HCT116 (cell line): ENCODE measurements around the gene NSF. TPM values are rescaled to one million over a fixed set of nuclear protein-coding genes. Genes with fewer than 3 reads are reported as not detected.

ENCODE experiments used
- ATAC-seq: fragments of 200-7000 bp; cut with Tn5 transposase; 2 replicates; pipeline ENCODE4 v1.9.1; 2020; ENCODE audit warnings: mild to moderate bottlenecking, moderate library complexity
- BruUV-seq: library from RNA; stranded (reverse); fragments of 400-500 nt; replicated peaks from 2 replicates; lab custom pipeline; 2021; lab: Mats Ljungman, UMichigan
- CTCF ChIA-PET: fragments of 300-600 bp; sonication (Branson Sonifier 250); formaldehyde crosslinking; loops from one replicate; lab custom pipeline; 2021; ENCODE audit warnings: antibody characterized with exemption; lab: Charles Lee
- POLR2A ChIA-PET: fragments of 300-600, 350-600 bp; sonication (Branson Sonifier 250); formaldehyde crosslinking; loops from one replicate; lab custom pipeline; 2021; ENCODE audit warnings: antibody characterized with exemption; lab: Charles Lee
- RAD21 ChIA-PET, 2 experiments: fragments of 300-600 bp; sonication (Branson Sonifier 250); formaldehyde crosslinking; loops; one replicate each; lab custom pipeline; 2023; ENCODE audit warnings: low total read pairs in 2 of 2; ENCODE audit not compliant: uncharacterized antibody in 2 of 2, unreplicated experiment in 2 of 2, low non-redundant PET in 1 of 2; lab: Charles Lee
- DNase-seq: peaks from one replicate; pipeline ENCODE4 v3.0.0-alpha.2; 2010; ENCODE audit warnings: low read depth, low spot score
- H2AFZ ChIP-seq: fragments of 200-600 bp; shearing (Covaris generic), sonication (generic); 2 replicates; pipeline ENCODE4 v1.6.1; 2017; ENCODE audit warnings: low read depth, mixed run types, mixed read lengths, antibody characterized with exemption, low read length; ENCODE audit not compliant: poor library complexity, severe bottlenecking
- H3K27ac ChIP-seq: 2 replicates; pipeline ENCODE4 v1.5.1; 2012; ENCODE audit warnings: low read depth, low read length
- H3K27me3 ChIP-seq: fragments of 200-600 bp; sonication (generic); 2 replicates; pipeline ENCODE4 v1.6.1; 2016; ENCODE audit warnings: mixed run types, low read length, mixed read lengths; ENCODE audit not compliant: insufficient read depth
- H3K36me3 ChIP-seq, 2 experiments: fragments of 200-500 bp in 1 of 2; fragments of 200-600 bp in 1 of 2; sonication (Bioruptor generic) in 1 of 2; sonication (generic) in 1 of 2; 2 replicates each; pipeline versions ENCODE4 v1.5.1 to v1.6.1; 2014 to 2016; ENCODE audit warnings: low read length in 2 of 2, inconsistent platforms in 1 of 2, mixed read lengths in 1 of 2, mixed run types in 1 of 2; ENCODE audit not compliant: insufficient read depth in 2 of 2, control insufficient read depth in 1 of 2
- H3K4me1 ChIP-seq, 2 experiments: fragments of 200-600 bp in 1 of 2; sonication (generic) in 1 of 2; 2 replicates each; pipeline versions ENCODE4 v1.5.1 to v1.6.1; 2012 to 2017; ENCODE audit warnings: low read length in 2 of 2, inconsistent platforms in 1 of 2, mild to moderate bottlenecking in 1 of 2, mixed read lengths in 1 of 2, mixed run types in 1 of 2, moderate library complexity in 1 of 2; ENCODE audit not compliant: insufficient read depth in 2 of 2, control insufficient read depth in 1 of 2
- H3K4me2 ChIP-seq: fragments of 200-600 bp; sonication (generic); 2 replicates; pipeline ENCODE4 v1.6.1; 2017; ENCODE audit warnings: mixed run types, low read length, mixed read lengths
- H3K4me3 ChIP-seq, 2 experiments: fragments of 200-600 bp in 1 of 2; sonication (generic) in 1 of 2; replicated peaks in 1 of 2; 2 replicates each; pipeline ENCODE4 v1.5.1; 2011 to 2016; ENCODE audit warnings: low read length in 2 of 2, control low read depth in 1 of 2, low read depth in 1 of 2, mild to moderate bottlenecking in 1 of 2, mixed read lengths in 1 of 2, mixed run types in 1 of 2
- H3K79me2 ChIP-seq: fragments of 200-600 bp; sonication (generic); 2 replicates; pipeline ENCODE4 v1.6.1; 2017; ENCODE audit warnings: mild to moderate bottlenecking, mixed run types, low read length, moderate library complexity, mixed read lengths; ENCODE audit not compliant: insufficient read depth
- H3K9ac ChIP-seq: fragments of 200-600 bp; sonication (generic); 2 replicates; pipeline ENCODE4 v1.6.1; 2016; ENCODE audit warnings: low read length, mixed read lengths
- H3K9me2 ChIP-seq: fragments of 200-600 bp; sonication (generic), shearing (Covaris generic); 2 replicates; pipeline ENCODE4 v1.6.1; 2017; ENCODE audit warnings: mixed run types, mild to moderate bottlenecking, moderate library complexity; ENCODE audit not compliant: insufficient read depth
- H3K9me3 ChIP-seq, 2 experiments: fragments of 200-500 bp in 1 of 2; fragments of 200-600 bp in 1 of 2; sonication (Bioruptor generic) in 1 of 2; sonication (generic) in 1 of 2; 2 replicates each; pipeline ENCODE4 v1.6.1; 2014 to 2017; ENCODE audit warnings: low read length in 2 of 2, mixed read lengths in 2 of 2, inconsistent platforms in 1 of 2, low read depth in 1 of 2, mild to moderate bottlenecking in 1 of 2, mixed run types in 1 of 2, moderate library complexity in 1 of 2; ENCODE audit not compliant: control insufficient read depth in 1 of 2, insufficient read depth in 1 of 2
- H4K20me1 ChIP-seq: fragments of 200-600 bp; sonication (generic), shearing (Covaris generic); 2 replicates; pipeline ENCODE4 v1.6.1; 2017; ENCODE audit warnings: mixed run types, mild to moderate bottlenecking, moderate library complexity; ENCODE audit not compliant: insufficient read depth
- CBX3 ChIP-seq: IDR thresholded peaks from 2 replicates; pipeline ENCODE4 v1.6.1; 2012; ENCODE audit warnings: low read depth
- CEBPB ChIP-seq: IDR thresholded peaks from 2 replicates; pipeline ENCODE4 v1.6.1; 2012; ENCODE audit warnings: low read depth
- CTCF ChIP-seq, 3 experiments: fragments of 200-600 bp in 1 of 3; sonication (generic) in 1 of 3; IDR thresholded peaks in 2 of 3; conservative IDR thresholded peaks in 1 of 3; 2 replicates each; pipeline ENCODE4 v1.5.1; 2012 to 2017; ENCODE audit warnings: low read depth in 2 of 3, low read length in 2 of 3, antibody characterized with exemption in 1 of 3, borderline replicate concordance in 1 of 3, control low read depth in 1 of 3, mild to moderate bottlenecking in 1 of 3, mixed read lengths in 1 of 3, mixed run types in 1 of 3, moderate library complexity in 1 of 3; ENCODE audit not compliant: insufficient read depth in 1 of 3
- ELF1 ChIP-seq: IDR thresholded peaks from 2 replicates; pipeline ENCODE4 v1.6.1; 2012; ENCODE audit warnings: low read depth, borderline replicate concordance
- EZH2 ChIP-seq: fragments of 200-600 bp; sonication (generic); IDR thresholded peaks from 2 replicates; pipeline ENCODE4 v1.6.1; 2017; ENCODE audit warnings: antibody characterized with exemption, mixed run types
- FOSL1 ChIP-seq: IDR thresholded peaks from 2 replicates; pipeline ENCODE4 v1.6.1; 2012; ENCODE audit warnings: low read depth
- POLR2A ChIP-seq: IDR thresholded peaks from 2 replicates; pipeline ENCODE4 v1.7.0; 2011; ENCODE audit warnings: borderline replicate concordance; ENCODE audit not compliant: insufficient read depth, insufficient read length; ENCODE audit errors: extremely low read depth
- RAD21 ChIP-seq: IDR thresholded peaks from 2 replicates; pipeline ENCODE4 v1.6.1; 2012; ENCODE audit warnings: low read depth, mild to moderate bottlenecking
- SIN3A ChIP-seq: IDR thresholded peaks from 2 replicates; pipeline ENCODE4 v1.6.1; 2012; ENCODE audit warnings: low read depth
- SRF ChIP-seq: IDR thresholded peaks from 2 replicates; pipeline ENCODE4 v1.6.1; 2012; ENCODE audit warnings: low read depth
- TCF7L2 ChIP-seq: IDR thresholded peaks from 2 replicates; pipeline ENCODE4 v1.7.0; 2011; ENCODE audit warnings: borderline replicate concordance, inconsistent platforms; ENCODE audit not compliant: insufficient read depth, insufficient read length; ENCODE audit errors: extremely low read depth
- ZBTB33 ChIP-seq: IDR thresholded peaks from 2 replicates; pipeline ENCODE4 v1.6.1; 2011; ENCODE audit warnings: mild to moderate bottlenecking, low read length, moderate library complexity; ENCODE audit not compliant: insufficient replicate concordance; ENCODE audit errors: extremely low read depth
- ZFX ChIP-seq: fragments of 450-650 bp; IDR thresholded peaks from 2 replicates; pipeline ENCODE4 v1.6.1; 2017
- ZNF274 ChIP-seq: fragments of 200-500 bp; sonication (Bioruptor generic); IDR thresholded peaks from 2 replicates; pipeline ENCODE4 v1.6.1; 2014; ENCODE audit warnings: mild to moderate bottlenecking, low read depth, low read length, inconsistent platforms
- intact Hi-C: fragments of 100-400 bp; cut with micrococcal nuclease; formaldehyde crosslinking; loops from 2 replicates; pipeline ENCODE4 v1.10.0; 2022
- total RNA-seq: library from RNA; stranded (reverse); gene quantifications from one replicate; pipeline ENCODE4 v1.2.1, GENCODE V29; 2021; ENCODE audit not compliant: unreplicated experiment
- TF ChIP-seq, protein P1 (sequence below): IDR thresholded peaks from 2 replicates; pipeline ENCODE4 v1.6.1; 2012; ENCODE audit warnings: low read depth

NSF gene
- total RNA-seq, 1 experiment from 2014 or later: 61.1 TPM

GRCh38 chr17:46751425-46751824 lies 161.0 kb downstream of the NSF start:
- POLR2A ChIA-PET: interaction anchor here (0.7 kb wide), 1 partner anchor 12 kb away, joined by 3 read pairs; no protein-coding TSS in a partner anchor
- no peak overlapping the region for H3K9ac ChIP-seq
- H3K4me2 ChIP-seq: no peak overlapping the region
- intact Hi-C loops: no loop called here
- no TSS peak for BruUV-seq
- CTCF ChIA-PET: interaction anchor here (1.3 kb wide), 1 partner anchor 10 kb away, joined by 3 read pairs; no protein-coding TSS in a partner anchor
- H3K4me1 ChIP-seq: no peaks in the 10 kb centered on the region
- no peak overlapping the region for H3K4me3 ChIP-seq
- H3K36me3 ChIP-seq: peaks cover 3 to 5% of the 10 kb centered on the region in 2 experiments; a peak in 2 of 4 replicates
- RAD21 ChIA-PET: no interaction called here
- no peaks in the 10 kb centered on the region for H3K79me2 ChIP-seq
- no peak overlapping the region for H3K27ac ChIP-seq
- DNase-seq (no peak), ATAC-seq (no peak)
- no peaks in the 10 kb centered on the region for H3K9me2 ChIP-seq
- TF ChIP-seq FOSL1: no peak
- TF ChIP-seq ZFX: no peak
- TF ChIP-seq ELF1: no peak
- no peak for TF ChIP-seq TCF7L2
- no peak for TF ChIP-seq SRF
- no peak for TF ChIP-seq CBX3
- TF ChIP-seq, protein P1, sequence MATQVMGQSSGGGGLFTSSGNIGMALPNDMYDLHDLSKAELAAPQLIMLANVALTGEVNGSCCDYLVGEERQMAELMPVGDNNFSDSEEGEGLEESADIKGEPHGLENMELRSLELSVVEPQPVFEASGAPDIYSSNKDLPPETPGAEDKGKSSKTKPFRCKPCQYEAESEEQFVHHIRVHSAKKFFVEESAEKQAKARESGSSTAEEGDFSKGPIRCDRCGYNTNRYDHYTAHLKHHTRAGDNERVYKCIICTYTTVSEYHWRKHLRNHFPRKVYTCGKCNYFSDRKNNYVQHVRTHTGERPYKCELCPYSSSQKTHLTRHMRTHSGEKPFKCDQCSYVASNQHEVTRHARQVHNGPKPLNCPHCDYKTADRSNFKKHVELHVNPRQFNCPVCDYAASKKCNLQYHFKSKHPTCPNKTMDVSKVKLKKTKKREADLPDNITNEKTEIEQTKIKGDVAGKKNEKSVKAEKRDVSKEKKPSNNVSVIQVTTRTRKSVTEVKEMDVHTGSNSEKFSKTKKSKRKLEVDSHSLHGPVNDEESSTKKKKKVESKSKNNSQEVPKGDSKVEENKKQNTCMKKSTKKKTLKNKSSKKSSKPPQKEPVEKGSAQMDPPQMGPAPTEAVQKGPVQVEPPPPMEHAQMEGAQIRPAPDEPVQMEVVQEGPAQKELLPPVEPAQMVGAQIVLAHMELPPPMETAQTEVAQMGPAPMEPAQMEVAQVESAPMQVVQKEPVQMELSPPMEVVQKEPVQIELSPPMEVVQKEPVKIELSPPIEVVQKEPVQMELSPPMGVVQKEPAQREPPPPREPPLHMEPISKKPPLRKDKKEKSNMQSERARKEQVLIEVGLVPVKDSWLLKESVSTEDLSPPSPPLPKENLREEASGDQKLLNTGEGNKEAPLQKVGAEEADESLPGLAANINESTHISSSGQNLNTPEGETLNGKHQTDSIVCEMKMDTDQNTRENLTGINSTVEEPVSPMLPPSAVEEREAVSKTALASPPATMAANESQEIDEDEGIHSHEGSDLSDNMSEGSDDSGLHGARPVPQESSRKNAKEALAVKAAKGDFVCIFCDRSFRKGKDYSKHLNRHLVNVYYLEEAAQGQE: no peak
- no peak for TF ChIP-seq RAD21
- TF ChIP-seq SIN3A: no peak
- TF ChIP-seq ZNF274: no peak
- no peak for TF ChIP-seq EZH2
- TF ChIP-seq CTCF (IDR thresholded peaks at IDR 0.05 in 2 of 3, conservative IDR thresholded peaks at IDR 0.05 in 1 of 3; ENCODE audit: borderline replicate concordance in 1 of 3, insufficient read depth in 1 of 3, low read depth in 2 of 3, low read length in 2 of 3): no peak
- no peak for TF ChIP-seq ZBTB33
- no peak for TF ChIP-seq POLR2A
- no peak for TF ChIP-seq CEBPB
- H3K9me3 ChIP-seq: no peaks in the 10 kb centered on the region
- no peak overlapping the region for H2AFZ ChIP-seq
- H3K27me3 ChIP-seq: no peaks in the 10 kb centered on the region
- no peaks in the 10 kb centered on the region for H4K20me1 ChIP-seq
